ENCODE measurements around the gene PSTPIP1.

- TF ChIP-seq POLR2A (IDR thresholded peaks at IDR 0.05; ENCODE audit: control extremely low read depth in 1 of 2, low read depth in 2 of 2, low read length in 2 of 2) (no peak), ATF3 (IDR thresholded peaks at IDR 0.05; ENCODE audit: insufficient read depth, low read depth, low read length) (no peak), GABPA (IDR thresholded peaks at IDR 0.05; ENCODE audit: borderline replicate concordance, insufficient read depth, low read length) (no peak), POLR2AphosphoS5 (IDR thresholded peaks at IDR 0.05; ENCODE audit: low read depth, low read length) (no peak), CBX5 (IDR thresholded peaks at IDR 0.05; ENCODE audit: low read depth, low read length) (no peak), BACH1 (IDR thresholded peaks at IDR 0.05; ENCODE audit: low read length) (no peak), RAD21 (IDR thresholded peaks at IDR 0.05 in 1 of 2, conservative IDR thresholded peaks at IDR 0.05 in 1 of 2; ENCODE audit: low read depth in 2 of 2, low read length in 2 of 2) (no peak), EZH2 (IDR thresholded peaks at IDR 0.05; ENCODE audit: low read depth, low read length, severe bottlenecking) (no peak), EP300 (IDR thresholded peaks at IDR 0.05; ENCODE audit: borderline replicate concordance in 1 of 2, low read depth in 2 of 2, low read length in 2 of 2) (no peak), YY1 (IDR thresholded peaks at IDR 0.05; ENCODE audit: low read depth, low read length) (no peak), SIN3A (conservative IDR thresholded peaks at IDR 0.05 in 1 of 2, IDR thresholded peaks at IDR 0.05 in 1 of 2; ENCODE audit: low read depth in 1 of 2, low read length in 2 of 2) (no peak), SP2 (IDR thresholded peaks at IDR 0.05; ENCODE audit: low read length) (no peak)
- TF ChIP-seq, protein P1, sequence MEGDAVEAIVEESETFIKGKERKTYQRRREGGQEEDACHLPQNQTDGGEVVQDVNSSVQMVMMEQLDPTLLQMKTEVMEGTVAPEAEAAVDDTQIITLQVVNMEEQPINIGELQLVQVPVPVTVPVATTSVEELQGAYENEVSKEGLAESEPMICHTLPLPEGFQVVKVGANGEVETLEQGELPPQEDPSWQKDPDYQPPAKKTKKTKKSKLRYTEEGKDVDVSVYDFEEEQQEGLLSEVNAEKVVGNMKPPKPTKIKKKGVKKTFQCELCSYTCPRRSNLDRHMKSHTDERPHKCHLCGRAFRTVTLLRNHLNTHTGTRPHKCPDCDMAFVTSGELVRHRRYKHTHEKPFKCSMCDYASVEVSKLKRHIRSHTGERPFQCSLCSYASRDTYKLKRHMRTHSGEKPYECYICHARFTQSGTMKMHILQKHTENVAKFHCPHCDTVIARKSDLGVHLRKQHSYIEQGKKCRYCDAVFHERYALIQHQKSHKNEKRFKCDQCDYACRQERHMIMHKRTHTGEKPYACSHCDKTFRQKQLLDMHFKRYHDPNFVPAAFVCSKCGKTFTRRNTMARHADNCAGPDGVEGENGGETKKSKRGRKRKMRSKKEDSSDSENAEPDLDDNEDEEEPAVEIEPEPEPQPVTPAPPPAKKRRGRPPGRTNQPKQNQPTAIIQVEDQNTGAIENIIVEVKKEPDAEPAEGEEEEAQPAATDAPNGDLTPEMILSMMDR (IDR thresholded peaks at IDR 0.05; ENCODE audit: control extremely low read depth in 1 of 3, insufficient read depth in 1 of 3, low read depth in 1 of 3, low read length in 3 of 3) = no peak
- TF ChIP-seq, protein P2, sequence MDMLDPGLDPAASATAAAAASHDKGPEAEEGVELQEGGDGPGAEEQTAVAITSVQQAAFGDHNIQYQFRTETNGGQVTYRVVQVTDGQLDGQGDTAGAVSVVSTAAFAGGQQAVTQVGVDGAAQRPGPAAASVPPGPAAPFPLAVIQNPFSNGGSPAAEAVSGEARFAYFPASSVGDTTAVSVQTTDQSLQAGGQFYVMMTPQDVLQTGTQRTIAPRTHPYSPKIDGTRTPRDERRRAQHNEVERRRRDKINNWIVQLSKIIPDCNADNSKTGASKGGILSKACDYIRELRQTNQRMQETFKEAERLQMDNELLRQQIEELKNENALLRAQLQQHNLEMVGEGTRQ (IDR thresholded peaks at IDR 0.05; ENCODE audit: low read length) = no peak
These were observed 79.4 kb downstream of the PSTPIP1 start for GRCh38 chr15:77074350-77074749.
